Ascending aorta (tissue), 2 donors: ENCODE measurements around the gene PEX7. TPM values are rescaled to one million over a fixed set of nuclear protein-coding genes. Genes with fewer than 3 reads are reported as not detected.
"Not testable (repeated sequence)": the region's sequence is repeated elsewhere in the genome, so short reads cannot be mapped to it uniquely, and the experiment has no call there.

Experiments
- DNase-seq, 2 donors: peaks; one replicate each; pipeline ENCODE4 v3.0.0-alpha.2; 2019; ENCODE audit warnings: low spot score in 2 of 2
- H3K27ac ChIP-seq, 2 donors: fragments of 200-600 bp; sonication (generic); one replicate each; pipeline ENCODE4 v1.5.1; 2016 to 2017; ENCODE audit warnings: mild to moderate bottlenecking in 1 of 2
- H3K27me3 ChIP-seq: fragments of 200-600 bp; sonication (generic); one replicate; pipeline ENCODE4 v1.5.1; 2017
- H3K36me3 ChIP-seq, 2 donors: fragments of 200-600 bp; sonication (generic); one replicate each; pipeline ENCODE4 v1.5.1; 2016
- H3K4me1 ChIP-seq, 2 donors: fragments of 200-600 bp; sonication (generic); one replicate each; pipeline ENCODE4 v1.5.1; 2016 to 2017; ENCODE audit warnings: mild to moderate bottlenecking in 1 of 2
- H3K4me3 ChIP-seq, 2 donors: fragments of 200-600 bp; sonication (generic); one replicate each; pipeline ENCODE4 v1.5.1; 2016 to 2017; ENCODE audit warnings: mild to moderate bottlenecking in 1 of 2
- H3K9me3 ChIP-seq, 2 donors: fragments of 200-600 bp; sonication (generic); one replicate each; pipeline ENCODE4 v1.5.1; 2016
- CTCF ChIP-seq, 3 experiments: fragments of 200-600 bp in 2 of 3; fragments of 450-650 bp in 1 of 3; sonication (generic) in 2 of 3; IDR thresholded peaks; one replicate each; pipeline ENCODE4 v1.5.1; 2016 to 2019; ENCODE audit warnings: antibody characterized with exemption in 3 of 3, mild to moderate bottlenecking in 1 of 3, moderate library complexity in 1 of 3
- intact Hi-C: fragments of 100-400 bp; cut with DNase I; formaldehyde crosslinking; loops from one replicate; pipeline ENCODE4 v1.15.1; 2023
- total RNA-seq: library from RNA; depleted of rRNA; stranded (reverse); fragments of >200 nt; gene quantifications from one replicate; pipeline ENCODE4 v1.1.0, GENCODE V29; 2016

Gene PEX7
- total RNA-seq, 1 donor from 2014 or later: 10.5 TPM

- H3K27me3 ChIP-seq: no peaks in the 10 kb centered on the region
- no peaks in the 10 kb centered on the region for H3K4me1 ChIP-seq
- intact Hi-C loops: no loop called here
- no peak overlapping the region for H3K27ac ChIP-seq
- peaks cover 0 to 3% of the 10 kb centered on the region in 2 donors for H3K36me3 ChIP-seq
- no peak for DNase-seq
- no peak overlapping the region for H3K4me3 ChIP-seq
- no peak for TF ChIP-seq CTCF (IDR thresholded peaks at IDR 0.05)
- H3K9me3 ChIP-seq: no peaks in the 10 kb centered on the region
Measured at GRCh38 chr6:136893187-136893586, 70.8 kb downstream of the PEX7 start.

- no peaks in the 10 kb centered on the region for H3K9me3 ChIP-seq
- TF ChIP-seq CTCF (IDR thresholded peaks at IDR 0.05): no peak
Measured at GRCh38 chr6:136895901-136896300, 73.5 kb downstream of the PEX7 start.

GRCh38 chr6:136897071-136897470, 74.7 kb downstream of the PEX7 start:
- Histone ChIP-seq H3K4me3 (no peak overlapping the region), H3K4me1 (no peaks in the 10 kb centered on the region), H3K27ac (no peak overlapping the region), H3K36me3 (peaks cover 10 to 27% of the 10 kb centered on the region in 2 donors), H3K27me3 (no peaks in the 10 kb centered on the region), H3K9me3 (no peaks in the 10 kb centered on the region)
- intact Hi-C loops: no loop called here
- no peak for DNase-seq
- no peak for TF ChIP-seq CTCF (IDR thresholded peaks at IDR 0.05)

More at GRCh38 chr6:136895901-136896300, 73.5 kb downstream of the PEX7 start:
- no peak overlapping the region for H3K4me3 ChIP-seq
- peaks cover 10 to 26% of the 10 kb centered on the region in 2 donors for H3K36me3 ChIP-seq
- intact Hi-C loops: no loop called here
- no peak overlapping the region for H3K27ac ChIP-seq
- no peaks in the 10 kb centered on the region for H3K27me3 ChIP-seq
- no peaks in the 10 kb centered on the region for H3K4me1 ChIP-seq
- DNase-seq: no peak

GRCh38 chr6:136901212-136901784, 78.9 kb downstream of the PEX7 start:
- DNase-seq: no peak
- intact Hi-C loops: no loop called here
- no peaks in the 10 kb centered on the region for H3K27me3 ChIP-seq
- no peaks in the 10 kb centered on the region for H3K4me1 ChIP-seq
- H3K27ac ChIP-seq: no peak overlapping the region
- H3K4me3 ChIP-seq: no peak overlapping the region
- no peaks in the 10 kb centered on the region for H3K9me3 ChIP-seq
- TF ChIP-seq CTCF (IDR thresholded peaks at IDR 0.05): no peak
- peaks cover 16 to 40% of the 10 kb centered on the region in 2 donors for H3K36me3 ChIP-seq

- H3K4me1 ChIP-seq, H3K4me3 ChIP-seq, H3K9me3 ChIP-seq, DNase-seq, intact Hi-C loops, H3K27ac ChIP-seq, H3K27me3 ChIP-seq: not testable (repeated sequence)
- peaks cover 16 to 27% of the 10 kb centered on the region in 2 donors for H3K36me3 ChIP-seq
Measured at GRCh38 chr6:136904477-136904876, 82.1 kb downstream of the PEX7 start.

- Histone ChIP-seq H3K4me1 (no peaks in the 10 kb centered on the region), H3K27me3 (no peaks in the 10 kb centered on the region), H3K27ac (no peak overlapping the region), H3K9me3 (no peaks in the 10 kb centered on the region), H3K4me3 (no peak overlapping the region), H3K36me3 (peaks cover 0 to 26% of the 10 kb centered on the region in 2 donors)
- intact Hi-C loops: no loop called here
- TF ChIP-seq CTCF (IDR thresholded peaks at IDR 0.05): no peak
- no peak for DNase-seq
Measured at GRCh38 chr6:136914947-136915346, 92.6 kb downstream of the PEX7 start.
